ENCODE measurements around the gene MAN1A2. TPM values are rescaled to one million over a fixed set of nuclear protein-coding genes. Genes with fewer than 3 reads are reported as not detected.

MAN1A2 gene
- total RNA-seq, 1 donor, result 43.7 TPM

DNA sequence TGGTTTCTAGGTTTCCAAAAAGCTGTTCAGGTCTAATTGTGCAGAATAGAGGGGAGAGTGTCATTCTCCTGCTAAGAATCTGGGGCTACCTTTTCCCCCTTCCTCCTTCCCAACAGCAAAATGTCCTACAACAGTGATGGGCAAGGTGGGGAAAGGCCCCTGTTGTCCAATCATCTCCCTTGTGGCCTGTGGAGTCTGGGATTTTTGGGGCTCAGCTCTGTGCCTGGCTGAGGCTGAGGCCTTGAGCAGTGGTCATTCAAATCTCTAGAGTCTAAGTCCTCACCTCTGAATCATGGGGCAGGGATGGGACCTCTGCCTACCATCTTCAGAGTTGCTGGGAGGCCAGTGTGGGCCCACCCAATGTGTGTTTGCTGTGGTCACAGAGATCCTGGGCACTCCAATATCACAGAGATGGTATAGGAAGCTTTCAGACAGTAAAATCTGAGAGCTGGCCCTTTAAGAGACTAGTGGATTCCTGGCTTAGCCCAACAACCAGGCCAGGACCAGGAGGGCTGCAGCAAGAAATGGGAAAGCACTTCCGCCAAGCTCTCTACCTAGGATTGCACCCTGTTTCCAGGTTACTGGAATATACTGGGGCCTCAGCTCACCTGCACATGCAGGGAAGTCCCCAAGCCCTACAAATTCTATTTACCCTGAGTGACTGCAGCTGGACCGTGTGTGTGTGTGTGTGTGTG lies 210.1 kb downstream of the MAN1A2 start:
- DNase-seq (ENCODE audit: low read depth), result no peak
- TF ChIP-seq, protein P1, sequence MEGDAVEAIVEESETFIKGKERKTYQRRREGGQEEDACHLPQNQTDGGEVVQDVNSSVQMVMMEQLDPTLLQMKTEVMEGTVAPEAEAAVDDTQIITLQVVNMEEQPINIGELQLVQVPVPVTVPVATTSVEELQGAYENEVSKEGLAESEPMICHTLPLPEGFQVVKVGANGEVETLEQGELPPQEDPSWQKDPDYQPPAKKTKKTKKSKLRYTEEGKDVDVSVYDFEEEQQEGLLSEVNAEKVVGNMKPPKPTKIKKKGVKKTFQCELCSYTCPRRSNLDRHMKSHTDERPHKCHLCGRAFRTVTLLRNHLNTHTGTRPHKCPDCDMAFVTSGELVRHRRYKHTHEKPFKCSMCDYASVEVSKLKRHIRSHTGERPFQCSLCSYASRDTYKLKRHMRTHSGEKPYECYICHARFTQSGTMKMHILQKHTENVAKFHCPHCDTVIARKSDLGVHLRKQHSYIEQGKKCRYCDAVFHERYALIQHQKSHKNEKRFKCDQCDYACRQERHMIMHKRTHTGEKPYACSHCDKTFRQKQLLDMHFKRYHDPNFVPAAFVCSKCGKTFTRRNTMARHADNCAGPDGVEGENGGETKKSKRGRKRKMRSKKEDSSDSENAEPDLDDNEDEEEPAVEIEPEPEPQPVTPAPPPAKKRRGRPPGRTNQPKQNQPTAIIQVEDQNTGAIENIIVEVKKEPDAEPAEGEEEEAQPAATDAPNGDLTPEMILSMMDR (IDR thresholded peaks at IDR 0.05; ENCODE audit: insufficient read depth, low read length), result no peak
- no peak overlapping the region for H3K4me3 ChIP-seq (ENCODE audit: low read depth, low read length)

DNA sequence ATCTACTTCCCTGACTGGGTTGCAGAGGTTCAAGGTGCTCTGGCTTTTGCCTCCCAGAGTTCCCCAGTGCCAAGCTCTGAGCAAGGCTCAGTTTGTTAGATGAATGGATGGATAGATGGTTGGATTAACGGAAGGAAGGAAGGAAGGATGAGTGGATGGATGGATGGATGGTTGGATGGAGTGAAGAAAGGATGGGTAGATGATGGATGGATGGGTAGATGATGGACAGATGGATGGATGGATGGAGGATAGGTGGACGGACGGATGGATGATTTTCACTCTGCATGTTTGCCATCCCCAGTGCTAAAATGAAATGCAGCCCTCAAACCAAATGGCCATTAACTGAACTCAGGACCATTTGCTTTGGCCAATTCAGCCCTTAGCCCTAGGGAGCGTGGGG lies 211.2 kb downstream of the MAN1A2 start:
- TF ChIP-seq, protein P1 (IDR thresholded peaks at IDR 0.05; ENCODE audit: insufficient read depth, low read length), result no peak
- no peak overlapping the region for H3K4me3 ChIP-seq (ENCODE audit: low read depth, low read length)
- no peak for DNase-seq (ENCODE audit: low read depth)

Other genes starting within 250 kb of the MAN1A2 start
- gene TRIM45, start 245.7 kb upstream of the MAN1A2 start, total RNA-seq (ENCODE audit: low replicate concordance), result 3.3 and 8.1 TPM in 2 replicates
- gene VTCN1, start 156.5 kb upstream of the MAN1A2 start, total RNA-seq (ENCODE audit: low replicate concordance), result not detected in 2 replicates
- 0.45 and 5.5 TPM in 2 replicates for gene TENT5C, start 238.6 kb downstream of the MAN1A2 start, total RNA-seq (ENCODE audit: low replicate concordance)

Data from fibroblast of the aortic adventitia (primary cell).